ENCODE results near the gene C1orf56.
"Not testable (repeated sequence)": the region's sequence is repeated elsewhere in the genome, so short reads cannot be mapped to it uniquely, and the experiment has no call there.

Gene C1orf56

DNA sequence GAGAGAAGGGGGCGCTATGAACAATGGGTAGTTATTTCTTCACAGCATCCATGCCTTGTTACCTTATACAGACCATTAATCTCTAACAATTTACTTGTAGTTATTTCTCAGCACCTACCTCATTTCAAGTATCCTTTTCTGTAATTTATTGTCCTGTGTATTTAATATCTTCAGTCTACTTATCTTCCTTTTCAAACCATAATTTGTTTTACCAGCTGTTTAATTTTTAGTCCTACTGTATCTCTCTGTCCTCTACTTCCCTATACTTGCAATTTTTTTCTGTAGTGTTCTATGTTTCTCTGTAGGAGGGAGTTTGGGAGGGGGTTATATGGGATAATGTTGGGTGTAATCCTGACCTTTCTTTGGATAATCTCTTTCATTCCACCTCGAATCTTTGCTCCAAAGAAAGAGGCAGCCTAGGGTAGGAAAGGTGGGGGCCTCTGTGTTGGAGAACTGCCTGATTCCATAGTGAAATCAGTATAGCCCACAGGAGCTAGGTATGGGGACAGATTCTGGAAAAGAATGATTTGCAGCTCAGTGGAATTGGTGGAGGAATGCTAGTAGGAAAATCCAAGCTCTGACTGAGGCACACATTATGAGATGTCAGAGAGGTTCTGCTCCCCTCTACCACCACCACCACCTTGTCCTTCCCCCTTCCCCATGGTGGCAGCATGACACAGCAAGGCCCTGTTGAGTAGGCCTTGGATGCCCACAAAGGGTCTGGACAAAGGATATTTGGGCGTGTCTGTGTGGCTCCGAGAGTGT is 13.3 kb downstream of the C1orf56 start:
- in situ Hi-C loops (cut with MboI; ENCODE audit: low sequenced_read_pairs) = no loop called here

DNA sequence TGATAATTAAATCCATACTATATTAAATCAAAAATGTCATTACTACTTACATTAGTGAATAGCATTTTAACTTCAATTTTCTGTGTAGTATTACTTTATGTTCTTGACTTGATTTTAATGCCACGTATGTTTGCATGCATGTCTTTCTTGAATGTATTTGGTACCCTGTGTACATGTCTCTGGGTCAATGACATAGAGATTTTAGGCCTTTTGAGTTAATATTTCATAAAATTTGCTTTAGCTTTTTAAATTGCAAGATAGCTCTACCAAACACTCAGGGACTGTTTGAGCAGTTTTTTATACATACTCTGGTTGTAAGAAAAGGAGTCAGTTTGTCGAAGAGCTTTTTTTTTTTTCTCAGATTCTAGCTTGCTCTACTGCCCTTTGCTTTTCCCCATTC is 14.2 kb downstream of the C1orf56 start:
- in situ Hi-C loops (cut with MboI; ENCODE audit: low sequenced_read_pairs) = no loop called here

- in situ Hi-C loops (cut with MboI; ENCODE audit: low sequenced_read_pairs) = no loop called here
Measured at GRCh38 chr1:151062741-151063371, 15.3 kb downstream of the C1orf56 start.

DNA sequence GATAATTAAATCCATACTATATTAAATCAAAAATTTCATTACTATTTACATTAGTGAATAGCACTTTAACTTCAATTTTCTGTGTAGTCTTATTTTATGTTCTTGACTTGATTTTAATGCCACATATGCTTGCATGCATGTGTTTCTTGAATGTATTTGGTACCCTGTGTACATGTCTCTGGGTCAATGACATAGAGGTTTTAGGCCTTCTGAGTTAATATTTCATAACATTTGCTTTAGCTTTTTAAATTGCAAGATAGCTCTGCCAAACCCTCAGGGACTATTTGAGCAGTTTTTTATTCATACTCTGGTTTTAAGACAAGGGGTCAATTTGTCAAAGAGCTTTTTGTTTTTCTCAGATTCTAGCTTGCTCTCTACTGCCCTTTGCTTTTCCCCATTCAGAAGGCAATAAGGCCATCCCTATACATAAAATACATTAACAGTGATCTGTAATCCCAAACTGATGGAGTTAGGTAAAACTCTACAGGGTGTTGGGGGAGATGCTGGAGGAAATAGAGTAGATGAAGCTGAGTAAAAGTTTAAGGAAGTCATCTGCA is 17.6 kb downstream of the C1orf56 start:
- in situ Hi-C loops (cut with MboI; ENCODE audit: low sequenced_read_pairs) = no loop called here

- in situ Hi-C loops (cut with MboI; ENCODE audit: low sequenced_read_pairs) = no loop called here
Measured at GRCh38 chr1:151067185-151067584, 19.6 kb downstream of the C1orf56 start.

DNA sequence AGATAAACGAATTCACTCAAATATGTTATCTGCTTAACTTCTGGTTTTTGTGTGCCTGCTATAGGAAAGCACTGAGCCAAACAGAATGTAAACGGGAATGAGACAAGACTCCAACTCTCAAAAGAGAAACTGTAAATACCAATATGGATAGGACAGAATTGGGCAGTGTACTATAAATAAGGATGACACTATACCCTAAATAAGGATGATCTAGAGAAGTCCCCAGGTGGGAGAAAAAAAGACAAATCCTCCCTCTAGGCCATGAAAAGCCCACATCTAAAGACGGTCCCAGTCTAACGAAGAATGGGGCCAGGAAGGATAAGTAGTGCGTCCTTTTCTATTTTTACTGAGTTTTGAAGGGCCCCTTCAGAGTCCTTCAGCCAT is 21.5 kb downstream of the C1orf56 start:
- in situ Hi-C loops (cut with MboI; ENCODE audit: low sequenced_read_pairs) = no loop called here

- in situ Hi-C loops (cut with MboI; ENCODE audit: low sequenced_read_pairs) = no loop called here
Measured at GRCh38 chr1:151070474-151071276, 23.1 kb downstream of the C1orf56 start, which contains the start of gene GABPB2. Gene GABPB2, plus strand, starts transcription at chr1:151070761. Its CDS starts 17,429 bp downstream, at chr1:151088190.

GRCh38 chr1:151072224-151072623 is 24.7 kb downstream of the C1orf56 start:
- in situ Hi-C loops (cut with MboI; ENCODE audit: low sequenced_read_pairs) = no loop called here

GRCh38 chr1:151085953-151086559 is 38.5 kb downstream of the C1orf56 start:
- in situ Hi-C loops (cut with MboI; ENCODE audit: low sequenced_read_pairs) = no loop called here

DNA sequence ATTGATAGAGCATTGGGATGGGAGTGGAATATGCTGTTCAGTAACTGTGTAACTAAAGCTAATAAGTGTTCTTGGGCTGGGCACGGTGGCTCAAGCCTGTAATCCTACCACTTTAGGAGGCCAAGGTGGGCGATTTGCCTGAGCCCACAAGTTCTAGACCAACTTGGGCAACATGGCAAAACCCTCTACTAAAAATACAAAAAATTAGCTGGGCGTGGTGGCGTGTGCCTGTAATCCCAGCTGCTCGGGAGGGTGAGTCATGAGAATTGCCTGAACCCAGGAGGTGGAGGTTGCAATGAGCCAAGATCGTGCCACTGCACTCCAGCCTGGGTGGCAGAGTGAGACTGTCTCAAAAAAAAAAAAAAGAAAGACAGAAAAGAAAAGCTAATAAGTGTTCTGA is 49.9 kb downstream of the C1orf56 start:
- in situ Hi-C loops (cut with MboI; ENCODE audit: low sequenced_read_pairs) = not testable (repeated sequence)

DNA sequence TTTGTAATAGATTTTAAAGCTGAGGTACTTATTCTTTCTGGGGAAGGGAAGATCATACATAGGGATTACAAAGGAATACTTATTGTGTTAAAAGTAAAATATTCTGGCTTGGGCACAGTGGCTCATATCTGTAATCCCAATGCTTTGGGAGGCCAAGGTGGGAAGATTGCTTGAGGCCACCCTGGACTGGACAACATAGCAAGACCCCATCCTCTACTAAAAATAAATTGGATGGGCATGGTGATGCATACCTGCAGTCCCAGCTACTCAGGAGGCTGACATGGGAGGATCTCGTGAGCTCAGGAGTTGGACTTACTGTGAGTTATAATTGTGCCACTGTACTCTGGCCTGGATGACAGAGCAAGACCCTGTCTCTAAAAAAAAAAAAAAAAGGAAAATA is 50.6 kb downstream of the C1orf56 start:
- in situ Hi-C loops (cut with MboI; ENCODE audit: low sequenced_read_pairs) = no loop called here
